ENCODE results near the gene DDIT4.
"Not testable (repeated sequence)": the region's sequence is repeated elsewhere in the genome, so short reads cannot be mapped to it uniquely, and the experiment has no call there.

The DDIT4 gene

GRCh38 chr10:72273410-72274212 is at the start of gene DDIT4:
Gene DDIT4 (plus strand): TSS chr10:72273924. CDS start chr10:72274217, 293 bp downstream.
- H3K4me3 ChIP-seq (ENCODE audit: low read length) = peak within 1 kb of the TSS; percentile 97
- peaks cover 10% of the 10 kb centered on the region for H3K36me3 ChIP-seq (ENCODE audit: control insufficient read depth, insufficient read depth, low read length)
- H3K4me1 ChIP-seq (ENCODE audit: control insufficient read depth, insufficient read depth, low read length) = peaks cover 31% of the 10 kb centered on the region

GRCh38 chr10:72224191-72224590 is 49.5 kb upstream of the DDIT4 start:
- H3K9ac ChIP-seq (ENCODE audit: low read length); H3K9me3 ChIP-seq (ENCODE audit: control insufficient read depth, low read length); H3K4me3 ChIP-seq (ENCODE audit: low read length); H3K27me3 ChIP-seq (ENCODE audit: control insufficient read depth, insufficient read depth, low read length); H3K36me3 ChIP-seq (ENCODE audit: control insufficient read depth, insufficient read depth, low read length): not testable (repeated sequence)
- peaks cover 12% of the 10 kb centered on the region for H3K4me1 ChIP-seq (ENCODE audit: control insufficient read depth, insufficient read depth, low read length)

More at GRCh38 chr10:72273410-72274212, at the start of gene DDIT4:
- Histone ChIP-seq H3K9ac (ENCODE audit: low read length) (peak within 1 kb of the TSS; percentile 99), H3K9me3 (ENCODE audit: control insufficient read depth, low read length) (no peaks in the 10 kb centered on the region), H3K27me3 (ENCODE audit: control insufficient read depth, insufficient read depth, low read length) (no peaks in the 10 kb centered on the region)

- H3K4me1 ChIP-seq (ENCODE audit: control insufficient read depth, insufficient read depth, low read length) = peaks cover 11% of the 10 kb centered on the region
- H3K9ac ChIP-seq (ENCODE audit: low read length) = no peak overlapping the region
These were observed 47.2 kb upstream of the DDIT4 start for GRCh38 chr10:72226418-72227027.

GRCh38 chr10:72227826-72228225 is 45.9 kb upstream of the DDIT4 start:
- Histone ChIP-seq H3K27me3 (ENCODE audit: control insufficient read depth, insufficient read depth, low read length) (no peaks in the 10 kb centered on the region), H3K9me3 (ENCODE audit: control insufficient read depth, low read length) (no peaks in the 10 kb centered on the region), H3K36me3 (ENCODE audit: control insufficient read depth, insufficient read depth, low read length) (peaks cover 7% of the 10 kb centered on the region), H3K9ac (ENCODE audit: low read length) (no peak overlapping the region), H3K4me3 (ENCODE audit: low read length) (no peak overlapping the region), H3K4me1 (ENCODE audit: control insufficient read depth, insufficient read depth, low read length) (peaks cover 11% of the 10 kb centered on the region)

More at GRCh38 chr10:72226418-72227027, 47.2 kb upstream of the DDIT4 start:
- Histone ChIP-seq H3K9me3 (ENCODE audit: control insufficient read depth, low read length) (no peaks in the 10 kb centered on the region), H3K27me3 (ENCODE audit: control insufficient read depth, insufficient read depth, low read length) (no peaks in the 10 kb centered on the region), H3K36me3 (ENCODE audit: control insufficient read depth, insufficient read depth, low read length) (peaks cover 7% of the 10 kb centered on the region), H3K4me3 (ENCODE audit: low read length) (no peak overlapping the region)

- Histone ChIP-seq H3K9me3 (ENCODE audit: control insufficient read depth, low read length) (no peaks in the 10 kb centered on the region), H3K9ac (ENCODE audit: low read length) (no peak overlapping the region), H3K27me3 (ENCODE audit: control insufficient read depth, insufficient read depth, low read length) (no peaks in the 10 kb centered on the region), H3K4me3 (ENCODE audit: low read length) (no peak overlapping the region), H3K4me1 (ENCODE audit: control insufficient read depth, insufficient read depth, low read length) (peaks cover 7% of the 10 kb centered on the region), H3K36me3 (ENCODE audit: control insufficient read depth, insufficient read depth, low read length) (peaks cover 7% of the 10 kb centered on the region)
These were observed 45.4 kb upstream of the DDIT4 start for GRCh38 chr10:72228318-72228751.

- H3K36me3 ChIP-seq (ENCODE audit: control insufficient read depth, insufficient read depth, low read length) = peaks cover 7% of the 10 kb centered on the region
- H3K4me3 ChIP-seq (ENCODE audit: low read length) = no peak overlapping the region
- no peaks in the 10 kb centered on the region for H3K4me1 ChIP-seq (ENCODE audit: control insufficient read depth, insufficient read depth, low read length)
- no peaks in the 10 kb centered on the region for H3K9me3 ChIP-seq (ENCODE audit: control insufficient read depth, low read length)
- H3K27me3 ChIP-seq (ENCODE audit: control insufficient read depth, insufficient read depth, low read length) = no peaks in the 10 kb centered on the region
- no peak overlapping the region for H3K9ac ChIP-seq (ENCODE audit: low read length)
These were observed 44.2 kb upstream of the DDIT4 start for GRCh38 chr10:72229261-72230251.

- Histone ChIP-seq H3K9me3 (ENCODE audit: control insufficient read depth, low read length) (no peaks in the 10 kb centered on the region), H3K9ac (ENCODE audit: low read length) (no peak overlapping the region), H3K4me1 (ENCODE audit: control insufficient read depth, insufficient read depth, low read length) (no peaks in the 10 kb centered on the region), H3K27me3 (ENCODE audit: control insufficient read depth, insufficient read depth, low read length) (no peaks in the 10 kb centered on the region), H3K4me3 (ENCODE audit: low read length) (no peak overlapping the region), H3K36me3 (ENCODE audit: control insufficient read depth, insufficient read depth, low read length) (peaks cover 7% of the 10 kb centered on the region)
These were observed 40.1 kb upstream of the DDIT4 start for GRCh38 chr10:72233621-72234020.

GRCh38 chr10:72234560-72235095 is 39.1 kb upstream of the DDIT4 start:
- H3K36me3 ChIP-seq (ENCODE audit: control insufficient read depth, insufficient read depth, low read length) = peaks cover 7% of the 10 kb centered on the region
- no peak overlapping the region for H3K9ac ChIP-seq (ENCODE audit: low read length)
- no peak overlapping the region for H3K4me3 ChIP-seq (ENCODE audit: low read length)
- H3K27me3 ChIP-seq (ENCODE audit: control insufficient read depth, insufficient read depth, low read length) = no peaks in the 10 kb centered on the region
- H3K4me1 ChIP-seq (ENCODE audit: control insufficient read depth, insufficient read depth, low read length) = no peaks in the 10 kb centered on the region
- no peaks in the 10 kb centered on the region for H3K9me3 ChIP-seq (ENCODE audit: control insufficient read depth, low read length)

GRCh38 chr10:72235544-72236279 is 38.0 kb upstream of the DDIT4 start:
- Histone ChIP-seq H3K4me1 (ENCODE audit: control insufficient read depth, insufficient read depth, low read length) (no peaks in the 10 kb centered on the region), H3K9ac (ENCODE audit: low read length) (no peak overlapping the region), H3K9me3 (ENCODE audit: control insufficient read depth, low read length) (no peaks in the 10 kb centered on the region), H3K36me3 (ENCODE audit: control insufficient read depth, insufficient read depth, low read length) (peaks cover 3% of the 10 kb centered on the region), H3K4me3 (ENCODE audit: low read length) (no peak overlapping the region), H3K27me3 (ENCODE audit: control insufficient read depth, insufficient read depth, low read length) (no peaks in the 10 kb centered on the region)

GRCh38 chr10:72238392-72239175 is 35.1 kb upstream of the DDIT4 start:
- Histone ChIP-seq H3K27me3 (ENCODE audit: control insufficient read depth, insufficient read depth, low read length) (no peaks in the 10 kb centered on the region), H3K4me1 (ENCODE audit: control insufficient read depth, insufficient read depth, low read length) (peaks cover 15% of the 10 kb centered on the region), H3K9ac (ENCODE audit: low read length) (no peak overlapping the region), H3K4me3 (ENCODE audit: low read length) (no peak overlapping the region), H3K9me3 (ENCODE audit: control insufficient read depth, low read length) (no peaks in the 10 kb centered on the region), H3K36me3 (ENCODE audit: control insufficient read depth, insufficient read depth, low read length) (no peaks in the 10 kb centered on the region)
